Neural progenitor cell (in vitro differentiated cells): Measurements from ENCODE around the gene COX19. TPM values are rescaled to one million over a fixed set of nuclear protein-coding genes. Genes with fewer than 3 reads are reported as not detected.

ENCODE experiments used
- DNase-seq: peaks from one replicate; pipeline ENCODE4 v3.0.0-alpha.2; 2016; ENCODE audit warnings: low spot score
- H2AFZ ChIP-seq: fragments of 200-600 bp; sonication (generic); replicated peaks from 2 replicates; pipeline ENCODE4 v1.6.1; 2016; ENCODE audit warnings: antibody characterized with exemption
- H3F3A ChIP-seq: fragments of 200-600 bp; sonication (generic); 2 replicates; pipeline ENCODE4 v1.6.1; 2016; ENCODE audit warnings: antibody characterized with exemption, low read depth
- H3K27ac ChIP-seq: fragments of 200-600 bp; sonication (generic); 2 replicates; pipeline ENCODE4 v1.5.1; 2016; ENCODE audit warnings: mild to moderate bottlenecking
- H3K27me3 ChIP-seq: fragments of 200-600 bp; sonication (generic); 2 replicates; pipeline ENCODE4 v1.6.1; 2016; ENCODE audit warnings: mild to moderate bottlenecking, moderate library complexity
- H3K36me3 ChIP-seq: fragments of 200-600 bp; sonication (generic); 2 replicates; pipeline ENCODE4 v1.5.1; 2016
- H3K4me1 ChIP-seq: fragments of 200-600 bp; sonication (generic); 2 replicates; pipeline ENCODE4 v1.6.1; 2016; ENCODE audit warnings: mixed run types
- H3K4me2 ChIP-seq: fragments of 200-600 bp; sonication (generic); 2 replicates; pipeline ENCODE4 v1.6.1; 2016
- H3K4me3 ChIP-seq: fragments of 200-600 bp; sonication (generic); 2 replicates; pipeline ENCODE4 v1.5.1; 2016
- H3K79me2 ChIP-seq: fragments of 200-600 bp; sonication (generic); 2 replicates; pipeline ENCODE4 v1.6.1; 2016; ENCODE audit warnings: low read depth
- H3K9ac ChIP-seq: fragments of 200-600 bp; sonication (generic); 2 replicates; pipeline ENCODE4 v1.6.1; 2016
- H3K9me3 ChIP-seq: fragments of 200-600 bp; sonication (generic); 2 replicates; pipeline ENCODE4 v1.5.1; 2016; ENCODE audit warnings: low read depth
- H4K20me1 ChIP-seq: fragments of 200-600 bp; sonication (generic); 2 replicates; pipeline ENCODE4 v1.6.1; 2016; ENCODE audit warnings: low read depth
- H3K27ac Mint-ChIP-seq: 3 replicates; pipeline ENCODE4 v1.8.0; 2021; ENCODE audit warnings: mixed read lengths
- H3K27me3 Mint-ChIP-seq: 2 replicates; pipeline ENCODE4 v1.8.0; 2022; ENCODE audit warnings: low read depth, mild to moderate bottlenecking, inconsistent platforms, moderate library complexity, mixed read lengths; ENCODE audit not compliant: insufficient read depth
- H3K36me3 Mint-ChIP-seq: 3 replicates; pipeline ENCODE4 v1.8.0; 2021; ENCODE audit warnings: mixed read lengths
- H3K4me1 Mint-ChIP-seq: 3 replicates; pipeline ENCODE4 v1.8.0; 2021; ENCODE audit warnings: mixed read lengths
- H3K4me3 Mint-ChIP-seq: 3 replicates; pipeline ENCODE4 v1.8.0; 2021; ENCODE audit warnings: mild to moderate bottlenecking, moderate library complexity, mixed read lengths
- H3K9me3 Mint-ChIP-seq: 3 replicates; pipeline ENCODE4 v1.8.0; 2020; ENCODE audit warnings: mixed read lengths
- EZH2 ChIP-seq: fragments of 200-600 bp; sonication (generic); IDR thresholded peaks from 2 replicates; pipeline ENCODE4 v1.6.1; 2017; ENCODE audit warnings: antibody characterized with exemption, mild to moderate bottlenecking, moderate library complexity
- EZH2phosphoT487 ChIP-seq: fragments of 200-600 bp; sonication (generic); IDR thresholded peaks from 2 replicates; pipeline ENCODE4 v1.6.1; 2017; ENCODE audit warnings: antibody characterized with exemption
- total RNA-seq: library from RNA; depleted of rRNA; stranded (reverse); fragments of >200 nt; gene quantifications from 2 replicates; pipeline ENCODE4 v1.2.3, GENCODE V29; 2015; ENCODE audit warnings: low replicate concordance
- TF ChIP-seq, protein P1 (sequence below): fragments of 200-600 bp; sonication (generic); IDR thresholded peaks from 2 replicates; pipeline ENCODE4 v1.5.1; 2017; ENCODE audit warnings: antibody characterized with exemption, mild to moderate bottlenecking

COX19 gene
- total RNA-seq, 1 donor from 2014 or later, result 15.1 TPM

DNA sequence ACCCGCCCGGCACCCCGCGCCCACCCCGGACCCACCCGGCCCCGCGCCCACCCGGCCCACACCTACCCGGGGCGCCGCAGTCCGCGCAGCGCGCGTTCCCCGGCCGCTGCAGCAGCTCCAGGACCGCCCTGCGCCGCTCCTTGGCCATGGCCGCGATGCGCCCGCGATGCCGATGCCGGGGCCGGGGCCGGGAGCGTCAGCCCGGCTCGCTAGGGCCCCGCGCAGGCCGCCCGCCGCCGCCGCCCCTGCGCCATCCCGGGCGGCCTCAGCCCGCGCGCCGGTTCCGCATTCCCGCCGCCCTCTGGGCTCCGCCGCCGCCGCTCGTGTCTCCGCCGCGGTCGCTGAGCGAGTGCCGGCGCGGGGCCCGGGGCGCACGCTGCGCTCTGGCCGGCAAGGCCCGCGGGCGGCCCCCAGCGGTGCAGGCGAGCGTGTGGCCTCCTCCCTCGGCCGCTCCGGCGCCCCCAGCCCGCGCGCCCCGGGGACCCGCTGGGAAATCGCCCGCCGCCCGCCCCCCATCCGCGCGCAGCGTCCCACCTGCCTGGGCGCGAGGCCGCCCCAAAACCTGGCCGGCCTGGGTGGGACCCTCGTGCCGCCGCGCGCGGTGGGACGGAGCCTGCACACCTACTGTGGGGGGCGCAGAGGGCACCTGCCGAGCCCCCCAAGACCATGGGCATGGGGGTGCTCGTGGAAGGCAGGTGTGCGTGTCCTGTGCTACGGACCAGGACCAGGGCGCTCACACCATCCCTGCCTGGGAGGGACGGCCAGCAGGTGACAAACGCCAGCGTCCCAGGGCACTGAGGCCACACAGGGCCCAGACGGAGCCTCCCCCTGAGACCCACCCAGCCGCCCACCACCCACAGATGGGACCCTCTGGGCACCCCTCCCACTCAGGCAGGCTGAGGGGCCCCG is 20.8 kb downstream of the COX19 start, which contains the start of gene ADAP1:
ADAP1 (minus strand) TSS at position 351 of the 909 bp plus-strand sequence; CDS start at position 148, 203 bp downstream.
- no peak within 1 kb of the TSS for H3K27ac Mint-ChIP-seq

DNA sequence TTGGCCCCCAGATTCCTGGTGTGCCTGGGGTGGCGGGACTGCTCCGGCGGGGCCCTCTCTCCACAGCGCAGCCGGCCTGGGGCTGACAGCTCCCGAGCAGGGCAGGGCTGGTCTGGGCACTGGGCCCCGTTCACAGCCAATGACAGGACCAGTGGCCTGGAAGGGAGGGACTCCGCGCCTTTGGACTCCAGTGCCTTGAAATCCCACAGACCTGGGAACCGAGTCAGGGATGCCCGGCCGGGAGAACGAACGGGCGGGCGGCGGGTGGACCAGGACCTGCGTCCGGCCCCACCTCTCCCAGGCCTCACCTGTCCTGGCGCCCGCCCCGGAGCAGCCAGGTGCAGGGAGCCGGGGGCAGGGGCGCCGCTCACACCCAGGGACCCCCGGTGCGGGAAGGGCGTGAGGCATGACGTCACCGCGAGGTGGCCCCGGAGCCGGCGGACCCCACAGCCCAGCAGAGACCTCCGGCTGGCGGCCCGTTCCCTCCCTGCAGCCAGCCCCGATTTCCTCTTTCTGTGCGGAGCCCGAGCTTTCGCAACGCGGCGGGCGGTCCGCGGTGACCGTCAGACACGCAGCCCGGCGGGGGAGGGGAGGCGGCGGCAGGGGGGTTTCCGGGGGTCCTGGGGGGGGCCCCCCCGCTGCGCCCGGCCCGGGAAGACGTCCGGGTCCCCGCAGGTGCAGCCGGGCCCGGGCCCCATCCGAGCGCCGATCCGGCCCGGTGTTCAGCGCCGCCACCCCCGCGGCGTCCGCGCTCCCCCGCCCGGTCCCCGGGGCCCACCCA is 21.6 kb downstream of the COX19 start:
- no peaks in the 10 kb centered on the region for H3K36me3 Mint-ChIP-seq
- no peak overlapping the region for H2AFZ ChIP-seq

More for the DNA sequence above, 20.8 kb downstream of the COX19 start, which contains the start of gene ADAP1:
- Histone ChIP-seq H3K27ac (no peak within 1 kb of the TSS), H2AFZ (no peak within 1 kb of the TSS), H4K20me1 (peaks cover 22% of the 10 kb centered on the region), H3K27me3 (peaks cover 48% of the 10 kb centered on the region), H3K4me1 (peaks cover 5% of the 10 kb centered on the region), H3K79me2 (no peaks in the 10 kb centered on the region), H3K4me3 (peak within 1 kb of the TSS; percentile 53), H3F3A (peaks cover 11% of the 10 kb centered on the region), H3K9ac (no peak within 1 kb of the TSS), H3K9me3 (no peaks in the 10 kb centered on the region), H3K36me3 (no peaks in the 10 kb centered on the region), H3K4me2 (peak within 1 kb of the TSS; percentile 86)
- DNase-seq, result peak; percentile 81
- peaks cover 23% of the 10 kb centered on the region for H3K27me3 Mint-ChIP-seq
- no peak for TF ChIP-seq EZH2
- TF ChIP-seq, protein P1, sequence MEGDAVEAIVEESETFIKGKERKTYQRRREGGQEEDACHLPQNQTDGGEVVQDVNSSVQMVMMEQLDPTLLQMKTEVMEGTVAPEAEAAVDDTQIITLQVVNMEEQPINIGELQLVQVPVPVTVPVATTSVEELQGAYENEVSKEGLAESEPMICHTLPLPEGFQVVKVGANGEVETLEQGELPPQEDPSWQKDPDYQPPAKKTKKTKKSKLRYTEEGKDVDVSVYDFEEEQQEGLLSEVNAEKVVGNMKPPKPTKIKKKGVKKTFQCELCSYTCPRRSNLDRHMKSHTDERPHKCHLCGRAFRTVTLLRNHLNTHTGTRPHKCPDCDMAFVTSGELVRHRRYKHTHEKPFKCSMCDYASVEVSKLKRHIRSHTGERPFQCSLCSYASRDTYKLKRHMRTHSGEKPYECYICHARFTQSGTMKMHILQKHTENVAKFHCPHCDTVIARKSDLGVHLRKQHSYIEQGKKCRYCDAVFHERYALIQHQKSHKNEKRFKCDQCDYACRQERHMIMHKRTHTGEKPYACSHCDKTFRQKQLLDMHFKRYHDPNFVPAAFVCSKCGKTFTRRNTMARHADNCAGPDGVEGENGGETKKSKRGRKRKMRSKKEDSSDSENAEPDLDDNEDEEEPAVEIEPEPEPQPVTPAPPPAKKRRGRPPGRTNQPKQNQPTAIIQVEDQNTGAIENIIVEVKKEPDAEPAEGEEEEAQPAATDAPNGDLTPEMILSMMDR, result peak; percentile 8
- H3K4me3 Mint-ChIP-seq, result peak within 1 kb of the TSS; percentile 84
- H3K36me3 Mint-ChIP-seq, result no peaks in the 10 kb centered on the region
- peaks cover 7% of the 10 kb centered on the region for H3K4me1 Mint-ChIP-seq
- H3K9me3 Mint-ChIP-seq, result no peaks in the 10 kb centered on the region

DNA sequence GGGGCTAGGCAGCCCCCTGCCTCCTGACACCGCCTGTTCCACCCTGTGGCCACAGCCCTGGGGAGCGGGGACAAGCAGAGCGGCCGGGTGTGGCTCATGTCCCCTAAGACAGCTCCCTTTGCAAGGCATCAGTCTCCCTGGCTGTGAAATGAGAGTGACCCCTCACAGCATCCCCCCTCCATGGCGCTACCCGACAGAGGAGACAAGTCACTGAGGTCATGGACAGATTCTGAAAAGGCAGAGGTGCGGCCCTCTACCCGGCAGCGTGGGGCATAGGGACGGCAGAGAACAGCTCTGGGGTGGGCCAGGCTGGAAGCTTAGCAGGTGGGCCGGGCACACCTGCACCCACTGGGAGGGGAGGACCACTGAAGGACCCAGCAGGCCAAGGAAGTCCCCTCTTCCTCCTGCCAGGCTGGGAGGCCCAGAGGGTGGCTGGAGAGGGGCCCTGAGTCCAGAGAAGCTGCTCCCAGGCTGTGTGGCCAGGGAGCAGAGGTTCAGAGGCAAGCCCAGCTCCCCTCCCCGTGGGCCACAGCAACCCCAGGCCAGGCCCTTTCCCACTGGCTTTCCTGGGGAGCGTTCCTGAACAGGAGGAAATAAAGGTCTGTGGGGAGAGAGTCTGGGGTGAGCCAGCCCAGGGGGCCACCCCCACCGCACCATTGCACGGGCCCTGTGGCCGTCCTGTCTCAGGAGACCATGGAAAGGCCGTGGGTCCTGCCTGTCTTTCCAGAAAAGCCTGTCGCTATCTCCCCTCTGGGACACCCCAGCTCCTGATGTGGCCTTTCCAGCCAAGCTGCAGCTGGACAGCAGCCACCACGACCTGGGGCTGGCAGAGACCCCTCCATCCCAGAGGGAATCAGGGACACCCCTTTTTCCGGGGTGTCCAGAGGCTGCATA is 22.6 kb downstream of the COX19 start:
- no peak overlapping the region for H2AFZ ChIP-seq
- peaks cover 11% of the 10 kb centered on the region for H3F3A ChIP-seq
- H4K20me1 ChIP-seq, result peaks cover 22% of the 10 kb centered on the region
- H3K4me3 Mint-ChIP-seq, result peak overlapping the region; percentile 55
- peaks cover 48% of the 10 kb centered on the region for H3K27me3 ChIP-seq
- H3K79me2 ChIP-seq, result no peaks in the 10 kb centered on the region
- peaks cover 5% of the 10 kb centered on the region for H3K4me1 Mint-ChIP-seq
- H3K36me3 Mint-ChIP-seq, result no peaks in the 10 kb centered on the region
- H3K4me1 ChIP-seq, result peaks cover 5% of the 10 kb centered on the region
- peak; percentile 2 for DNase-seq
- H3K4me2 ChIP-seq, result no peak overlapping the region
- no peak overlapping the region for H3K4me3 ChIP-seq
- no peak overlapping the region for H3K27ac ChIP-seq
- TF ChIP-seq, protein P1, result no peak
- TF ChIP-seq EZH2phosphoT487 (no peak), EZH2 (no peak)
- H3K9me3 Mint-ChIP-seq, result no peaks in the 10 kb centered on the region
- H3K27me3 Mint-ChIP-seq, result peaks cover 24% of the 10 kb centered on the region
- no peak overlapping the region for H3K9ac ChIP-seq
- no peaks in the 10 kb centered on the region for H3K9me3 ChIP-seq
- H3K27ac Mint-ChIP-seq, result no peak overlapping the region
- no peaks in the 10 kb centered on the region for H3K36me3 ChIP-seq

More for the DNA sequence above, 21.6 kb downstream of the COX19 start:
- H3K4me3 ChIP-seq, result peak overlapping the region; percentile 53
- no peak overlapping the region for H3K27ac ChIP-seq
- H3K9me3 ChIP-seq, result no peaks in the 10 kb centered on the region
- peaks cover 48% of the 10 kb centered on the region for H3K27me3 ChIP-seq
- H3K79me2 ChIP-seq, result no peaks in the 10 kb centered on the region
- peaks cover 11% of the 10 kb centered on the region for H3F3A ChIP-seq
- peak; percentile 63 for DNase-seq
- peaks cover 5% of the 10 kb centered on the region for H3K4me1 ChIP-seq
- Mint-ChIP-seq H3K4me1 (peaks cover 5% of the 10 kb centered on the region), H3K27me3 (peaks cover 22% of the 10 kb centered on the region), H3K27ac (no peak overlapping the region), H3K4me3 (peak overlapping the region; percentile 50), H3K9me3 (no peaks in the 10 kb centered on the region)
- H3K36me3 ChIP-seq, result no peaks in the 10 kb centered on the region
- H3K9ac ChIP-seq, result no peak overlapping the region
- peak; percentile 94 for TF ChIP-seq EZH2
- TF ChIP-seq, protein P1, result no peak
- TF ChIP-seq EZH2phosphoT487, result peak; percentile 86
- peaks cover 22% of the 10 kb centered on the region for H4K20me1 ChIP-seq
- peak overlapping the region; percentile 86 for H3K4me2 ChIP-seq
